ENCODE data around the gene COPG2.

COPG2 gene

GRCh38 chr7:130632111-130632510, 36.4 kb downstream of the COPG2 start:
- H3K36me3 ChIP-seq (ENCODE audit: insufficient read depth, low read length), result no peaks in the 10 kb centered on the region
- H3K4me1 ChIP-seq (ENCODE audit: insufficient read depth, low read length, poor library complexity, severe bottlenecking), result no peaks in the 10 kb centered on the region
- no peak overlapping the region for H3K9ac ChIP-seq (ENCODE audit: low read depth, low read length, poor library complexity, severe bottlenecking)
- H3K9me3 ChIP-seq (ENCODE audit: insufficient read depth, low read depth, low read length), result peaks cover 5% of the 10 kb centered on the region; the same call in 1 of the 2 replicates
- no peaks in the 10 kb centered on the region for H3K79me2 ChIP-seq (ENCODE audit: insufficient read depth, low read length)
- H3K9me2 ChIP-seq (replicated peaks; ENCODE audit: low read depth, low read length), result no peaks in the 10 kb centered on the region
- TF ChIP-seq CTCF (conservative IDR thresholded peaks at IDR 0.05; ENCODE audit: low read length), result no peak
- TF ChIP-seq EZH2phosphoT487 (IDR thresholded peaks at IDR 0.05; ENCODE audit: borderline replicate concordance), result no peak
- H2AFZ ChIP-seq (ENCODE audit: low read length), result no peak overlapping the region
- H4K20me1 ChIP-seq (ENCODE audit: insufficient read depth, low read length, poor library complexity, severe bottlenecking), result no peaks in the 10 kb centered on the region
- no peaks in the 10 kb centered on the region for H3F3A ChIP-seq (ENCODE audit: low read depth)
- H3K4me2 ChIP-seq (ENCODE audit: low read depth, low read length, poor library complexity, severe bottlenecking), result no peak overlapping the region
- no peaks in the 10 kb centered on the region for H3K27me3 ChIP-seq (ENCODE audit: insufficient read depth, low read length, poor library complexity, severe bottlenecking)
- no peak overlapping the region for H3K4me3 ChIP-seq (ENCODE audit: low read length, poor library complexity, severe bottlenecking)

- H3K9me2 ChIP-seq (replicated peaks; ENCODE audit: low read depth, low read length), result no peaks in the 10 kb centered on the region
- no peaks in the 10 kb centered on the region for H3F3A ChIP-seq (ENCODE audit: low read depth)
- H3K4me2 ChIP-seq (ENCODE audit: low read depth, low read length, poor library complexity, severe bottlenecking), result no peak overlapping the region
- H3K36me3 ChIP-seq (ENCODE audit: insufficient read depth, low read length), result no peaks in the 10 kb centered on the region
- no peaks in the 10 kb centered on the region for H3K4me1 ChIP-seq (ENCODE audit: insufficient read depth, low read length, poor library complexity, severe bottlenecking)
- no peak overlapping the region for H3K4me3 ChIP-seq (ENCODE audit: low read length, poor library complexity, severe bottlenecking)
- no peak overlapping the region for H2AFZ ChIP-seq (ENCODE audit: low read length)
- no peaks in the 10 kb centered on the region for H3K79me2 ChIP-seq (ENCODE audit: insufficient read depth, low read length)
- H3K9me3 ChIP-seq (ENCODE audit: insufficient read depth, low read depth, low read length), result peaks cover 5% of the 10 kb centered on the region; the same call in 1 of the 2 replicates
- H3K27me3 ChIP-seq (ENCODE audit: insufficient read depth, low read length, poor library complexity, severe bottlenecking), result no peaks in the 10 kb centered on the region
- no peak for TF ChIP-seq CTCF (conservative IDR thresholded peaks at IDR 0.05; ENCODE audit: low read length)
- no peak for TF ChIP-seq EZH2phosphoT487 (IDR thresholded peaks at IDR 0.05; ENCODE audit: borderline replicate concordance)
- H3K9ac ChIP-seq (ENCODE audit: low read depth, low read length, poor library complexity, severe bottlenecking), result no peak overlapping the region
- H4K20me1 ChIP-seq (ENCODE audit: insufficient read depth, low read length, poor library complexity, severe bottlenecking), result no peaks in the 10 kb centered on the region
These were observed 39.6 kb downstream of the COPG2 start for GRCh38 chr7:130628901-130629300.

- no peaks in the 10 kb centered on the region for H3F3A ChIP-seq (ENCODE audit: low read depth)
- no peaks in the 10 kb centered on the region for H3K27me3 ChIP-seq (ENCODE audit: insufficient read depth, low read length, poor library complexity, severe bottlenecking)
- TF ChIP-seq EZH2phosphoT487 (IDR thresholded peaks at IDR 0.05; ENCODE audit: borderline replicate concordance) (no peak), CTCF (conservative IDR thresholded peaks at IDR 0.05; ENCODE audit: low read length) (no peak)
- H3K4me3 ChIP-seq (ENCODE audit: low read length, poor library complexity, severe bottlenecking), result no peak overlapping the region
- H3K9me3 ChIP-seq (ENCODE audit: insufficient read depth, low read depth, low read length), result peaks cover 5% of the 10 kb centered on the region; the same call in 1 of the 2 replicates
- H3K9ac ChIP-seq (ENCODE audit: low read depth, low read length, poor library complexity, severe bottlenecking), result no peak overlapping the region
- H4K20me1 ChIP-seq (ENCODE audit: insufficient read depth, low read length, poor library complexity, severe bottlenecking), result no peaks in the 10 kb centered on the region
- H3K9me2 ChIP-seq (replicated peaks; ENCODE audit: low read depth, low read length), result no peaks in the 10 kb centered on the region
- H2AFZ ChIP-seq (ENCODE audit: low read length), result no peak overlapping the region
- H3K79me2 ChIP-seq (ENCODE audit: insufficient read depth, low read length), result no peaks in the 10 kb centered on the region
- H3K4me1 ChIP-seq (ENCODE audit: insufficient read depth, low read length, poor library complexity, severe bottlenecking), result no peaks in the 10 kb centered on the region
- H3K36me3 ChIP-seq (ENCODE audit: insufficient read depth, low read length), result no peaks in the 10 kb centered on the region
- no peak overlapping the region for H3K4me2 ChIP-seq (ENCODE audit: low read depth, low read length, poor library complexity, severe bottlenecking)
These were observed 40.8 kb downstream of the COPG2 start for GRCh38 chr7:130627775-130628174.

Data from Loucy (cell line).